HepG2 (cell line): ENCODE measurements around the gene CASP5. TPM values are rescaled to one million over a fixed set of nuclear protein-coding genes. Genes with fewer than 3 reads are reported as not detected.

Experiments used
- CAMTA2 ChIP-seq: sonication (generic); formaldehyde crosslinking; IDR thresholded peaks from 2 replicates; pipeline ENCODE4 v1.4.0; 2020; ENCODE audit warnings: mild to moderate bottlenecking, missing genetic modification reagents, borderline replicate concordance
- CHD2 ChIP-seq: IDR thresholded peaks from 2 replicates; pipeline ENCODE4 v1.6.1; 2011; ENCODE audit warnings: low read depth, low read length, improper control_type of control experiment
- DMAP1 ChIP-seq: IDR thresholded peaks from 2 replicates; pipeline ENCODE4 v1.6.1; 2016
- GTF3A ChIP-seq: sonication (generic); formaldehyde crosslinking; conservative IDR thresholded peaks from 2 replicates; pipeline ENCODE4 v1.4.0; 2020; ENCODE audit warnings: mild to moderate bottlenecking, missing genetic modification reagents
- HNF4A ChIP-seq: sonication (generic); formaldehyde crosslinking; IDR thresholded peaks from 2 replicates; pipeline ENCODE4 v1.4.0; 2020; ENCODE audit warnings: missing genetic modification reagents
- POGZ ChIP-seq: sonication (generic); formaldehyde crosslinking; IDR thresholded peaks from 2 replicates; pipeline ENCODE4 v1.4.0; 2020; ENCODE audit warnings: mild to moderate bottlenecking, missing genetic modification reagents
- SIN3B ChIP-seq: fragments of 150-350 bp; IDR thresholded peaks from 2 replicates; pipeline ENCODE4 v1.6.1; 2014; ENCODE audit warnings: low read length
- ZKSCAN8 ChIP-seq: IDR thresholded peaks from 2 replicates; pipeline ENCODE4 v1.6.1; 2016; ENCODE audit warnings: borderline replicate concordance, missing genetic modification reagents, missing compliant biosample characterization
- ZNF143 ChIP-seq: sonication (generic); formaldehyde crosslinking; IDR thresholded peaks from 2 replicates; pipeline ENCODE4 v1.4.0; 2020; ENCODE audit warnings: missing genetic modification reagents
- ZNF205 ChIP-seq: IDR thresholded peaks from 2 replicates; pipeline ENCODE4 v1.6.1; 2018; ENCODE audit warnings: missing biosample characterization, missing genetic modification reagents
- ZNF232 ChIP-seq: sonication (generic); formaldehyde crosslinking; IDR thresholded peaks from 2 replicates; pipeline ENCODE4 v1.4.0; 2020; ENCODE audit warnings: missing genetic modification reagents, borderline replicate concordance
- ZNF335 ChIP-seq: sonication (generic); formaldehyde crosslinking; IDR thresholded peaks from 2 replicates; pipeline ENCODE4 v1.4.0; 2020; ENCODE audit warnings: missing genetic modification reagents
- ZNF567 ChIP-seq: sonication (generic); formaldehyde crosslinking; IDR thresholded peaks from 2 replicates; pipeline ENCODE4 v1.8.1; 2023; ENCODE audit warnings: mild to moderate bottlenecking, missing genetic modification reagents, borderline replicate concordance
- polyA plus RNA-seq, 8 experiments: library from polyadenylated mRNA; depleted of rRNA in 3 of 8; stranded (reverse) in 7 of 8; unstranded in 1 of 8; fragments of >200 nt; fragmentation: Illumina TruSeq in 4 of 8; extraction: Trizol in 4 of 8; gene quantifications; 2 replicates each; pipeline versions ENCODE4 v1.2.1 to v1.2.3, GENCODE V29; 2011 to 2016; ENCODE audit warnings: low read depth in 4 of 8, missing spikeins in 1 of 8, mixed read lengths in 1 of 8; ENCODE audit not compliant: insufficient read depth in 1 of 8
- total RNA-seq, 5 experiments: library from RNA; depleted of rRNA; stranded (reverse); fragments of >200 nt; fragmentation: Illumina TruSeq; extraction: Trizol; gene quantifications; 2 replicates each; pipeline ENCODE4 v1.2.3, GENCODE V29; 2016; ENCODE audit warnings: low read depth in 1 of 5
- TF ChIP-seq, protein P1 (sequence below): sonication (generic); formaldehyde crosslinking; IDR thresholded peaks from 2 replicates; pipeline ENCODE4 v1.4.0; 2020; ENCODE audit warnings: missing genetic modification reagents
- TF ChIP-seq, protein P2 (sequence below): sonication (generic); formaldehyde crosslinking; IDR thresholded peaks from 2 replicates; pipeline ENCODE4 v1.8.0; 2022; ENCODE audit warnings: mild to moderate bottlenecking, missing genetic modification reagents, borderline replicate concordance
- TF ChIP-seq, protein P3 (sequence below): sonication (generic); formaldehyde crosslinking; IDR thresholded peaks from 2 replicates; pipeline ENCODE4 v1.5.0; 2020; ENCODE audit warnings: mild to moderate bottlenecking, missing genetic modification reagents
- TF ChIP-seq, protein P4 (sequence below): sonication (generic); formaldehyde crosslinking; IDR thresholded peaks from 2 replicates; pipeline ENCODE4 v1.4.0; 2020; ENCODE audit warnings: missing genetic modification reagents
- TF ChIP-seq, protein P5 (sequence below): sonication (generic); formaldehyde crosslinking; IDR thresholded peaks from 2 replicates; pipeline ENCODE4 v1.5.0; 2020; ENCODE audit warnings: missing genetic modification reagents
- TF ChIP-seq, protein P6 (sequence below): sonication (generic); formaldehyde crosslinking; IDR thresholded peaks from 2 replicates; pipeline ENCODE4 v1.4.0; 2020; ENCODE audit warnings: missing genetic modification reagents

The CASP5 gene
- total and polyA plus RNA-seq, 2 of the 13 experiments (the other 11 are each of a cell fraction or from before 2014, with no cell fraction given) = not detected

DNA sequence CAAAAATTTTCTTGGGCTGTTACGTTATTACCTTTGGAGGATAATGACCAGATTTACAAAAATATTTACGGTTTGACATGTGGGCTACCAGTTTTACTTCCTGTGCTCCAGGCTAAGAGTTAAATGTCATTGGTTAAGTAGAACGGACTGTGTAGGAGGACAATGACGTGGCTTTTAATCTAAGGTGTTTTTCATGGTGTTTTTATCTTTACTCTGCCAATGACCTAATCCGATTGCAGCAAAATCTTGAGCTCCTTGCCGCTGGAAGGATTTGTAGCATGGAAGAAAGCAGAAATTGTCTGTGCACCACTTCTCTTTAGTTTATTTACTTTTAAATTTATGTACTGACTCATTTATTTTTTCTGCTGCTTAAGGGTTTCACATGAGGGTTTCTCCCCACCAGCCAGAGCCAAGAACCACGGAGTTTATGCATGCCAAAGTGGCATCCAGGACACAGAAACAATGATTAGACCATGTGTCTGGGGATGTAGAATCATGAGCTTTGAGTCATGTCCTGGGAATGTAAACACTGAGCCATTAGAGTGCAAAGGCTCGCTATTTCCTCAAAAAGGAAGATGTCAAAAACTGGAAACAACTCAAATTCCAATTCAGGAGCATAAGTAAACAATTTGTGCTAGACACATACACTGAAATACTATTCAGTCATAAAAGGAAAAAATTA, 24.1 kb upstream of the CASP5 start (continued):
- TF ChIP-seq, protein P1, sequence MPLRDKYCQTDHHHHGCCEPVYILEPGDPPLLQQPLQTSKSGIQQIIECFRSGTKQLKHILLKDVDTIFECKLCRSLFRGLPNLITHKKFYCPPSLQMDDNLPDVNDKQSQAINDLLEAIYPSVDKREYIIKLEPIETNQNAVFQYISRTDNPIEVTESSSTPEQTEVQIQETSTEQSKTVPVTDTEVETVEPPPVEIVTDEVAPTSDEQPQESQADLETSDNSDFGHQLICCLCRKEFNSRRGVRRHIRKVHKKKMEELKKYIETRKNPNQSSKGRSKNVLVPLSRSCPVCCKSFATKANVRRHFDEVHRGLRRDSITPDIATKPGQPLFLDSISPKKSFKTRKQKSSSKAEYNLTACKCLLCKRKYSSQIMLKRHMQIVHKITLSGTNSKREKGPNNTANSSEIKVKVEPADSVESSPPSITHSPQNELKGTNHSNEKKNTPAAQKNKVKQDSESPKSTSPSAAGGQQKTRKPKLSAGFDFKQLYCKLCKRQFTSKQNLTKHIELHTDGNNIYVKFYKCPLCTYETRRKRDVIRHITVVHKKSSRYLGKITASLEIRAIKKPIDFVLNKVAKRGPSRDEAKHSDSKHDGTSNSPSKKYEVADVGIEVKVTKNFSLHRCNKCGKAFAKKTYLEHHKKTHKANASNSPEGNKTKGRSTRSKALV = peak; percentile 81
- TF ChIP-seq GTF3A (CRISPR knock-in tag) (no peak), POGZ (peak; percentile 96), ZNF335 (no peak), ZNF205 (CRISPR knock-in tag) (peak; percentile 88; the same call in 1 of the 2 replicates), SIN3B (0 out of 2 replicates have a peak, but pooled peaks have one; percentile 29), HNF4A (peak; percentile 95), CAMTA2 (CRISPR knock-in tag) (no peak), ZNF567 (CRISPR knock-in tag) (no peak), DMAP1 (CRISPR knock-in tag) (peak; percentile 79), ZNF232 (CRISPR knock-in tag) (peak; percentile 58; the same call in 1 of the 2 replicates), ZKSCAN8 (CRISPR knock-in tag) (peak; percentile 57; the same call in 1 of the 2 replicates), CHD2 (no peak), ZNF143 (0 out of 2 replicates have a peak, but pooled peaks have one; percentile 25)
- TF ChIP-seq, protein P2, sequence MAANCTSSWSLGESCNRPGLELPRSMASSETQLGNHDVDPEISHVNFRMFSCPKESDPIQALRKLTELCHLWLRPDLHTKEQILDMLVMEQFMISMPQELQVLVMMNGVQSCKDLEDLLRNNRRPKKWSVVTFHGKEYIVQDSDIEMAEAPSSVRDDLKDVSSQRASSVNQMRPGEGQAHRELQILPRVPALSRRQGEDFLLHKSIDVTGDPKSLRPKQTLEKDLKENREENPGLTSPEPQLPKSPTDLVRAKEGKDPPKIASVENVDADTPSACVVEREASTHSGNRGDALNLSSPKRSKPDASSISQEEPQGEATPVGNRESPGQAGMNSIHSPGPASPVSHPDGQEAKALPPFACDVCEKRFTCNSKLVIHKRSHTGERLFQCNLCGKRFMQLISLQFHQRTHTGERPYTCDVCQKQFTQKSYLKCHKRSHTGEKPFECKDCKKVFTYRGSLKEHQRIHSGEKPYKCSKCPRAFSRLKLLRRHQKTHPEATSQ (CRISPR knock-in tag) = no peak; the same call in 1 of the 2 replicates
- TF ChIP-seq, protein P3, sequence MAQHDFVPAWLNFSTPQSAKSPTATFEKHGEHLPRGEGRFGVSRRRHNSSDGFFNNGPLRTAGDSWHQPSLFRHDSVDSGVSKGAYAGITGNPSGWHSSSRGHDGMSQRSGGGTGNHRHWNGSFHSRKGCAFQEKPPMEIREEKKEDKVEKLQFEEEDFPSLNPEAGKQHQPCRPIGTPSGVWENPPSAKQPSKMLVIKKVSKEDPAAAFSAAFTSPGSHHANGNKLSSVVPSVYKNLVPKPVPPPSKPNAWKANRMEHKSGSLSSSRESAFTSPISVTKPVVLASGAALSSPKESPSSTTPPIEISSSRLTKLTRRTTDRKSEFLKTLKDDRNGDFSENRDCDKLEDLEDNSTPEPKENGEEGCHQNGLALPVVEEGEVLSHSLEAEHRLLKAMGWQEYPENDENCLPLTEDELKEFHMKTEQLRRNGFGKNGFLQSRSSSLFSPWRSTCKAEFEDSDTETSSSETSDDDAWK (CRISPR knock-in tag) = no peak
- TF ChIP-seq, protein P4, sequence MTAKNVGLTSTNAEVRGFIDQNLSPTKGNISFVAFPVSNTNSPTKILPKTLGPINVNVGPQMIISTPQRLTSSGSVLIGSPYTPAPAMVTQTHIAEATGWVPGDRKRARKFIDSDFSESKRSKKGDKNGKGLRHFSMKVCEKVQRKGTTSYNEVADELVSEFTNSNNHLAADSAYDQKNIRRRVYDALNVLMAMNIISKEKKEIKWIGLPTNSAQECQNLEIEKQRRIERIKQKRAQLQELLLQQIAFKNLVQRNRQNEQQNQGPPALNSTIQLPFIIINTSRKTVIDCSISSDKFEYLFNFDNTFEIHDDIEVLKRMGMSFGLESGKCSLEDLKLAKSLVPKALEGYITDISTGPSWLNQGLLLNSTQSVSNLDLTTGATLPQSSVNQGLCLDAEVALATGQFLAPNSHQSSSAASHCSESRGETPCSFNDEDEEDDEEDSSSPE = no peak
- TF ChIP-seq, protein P5, sequence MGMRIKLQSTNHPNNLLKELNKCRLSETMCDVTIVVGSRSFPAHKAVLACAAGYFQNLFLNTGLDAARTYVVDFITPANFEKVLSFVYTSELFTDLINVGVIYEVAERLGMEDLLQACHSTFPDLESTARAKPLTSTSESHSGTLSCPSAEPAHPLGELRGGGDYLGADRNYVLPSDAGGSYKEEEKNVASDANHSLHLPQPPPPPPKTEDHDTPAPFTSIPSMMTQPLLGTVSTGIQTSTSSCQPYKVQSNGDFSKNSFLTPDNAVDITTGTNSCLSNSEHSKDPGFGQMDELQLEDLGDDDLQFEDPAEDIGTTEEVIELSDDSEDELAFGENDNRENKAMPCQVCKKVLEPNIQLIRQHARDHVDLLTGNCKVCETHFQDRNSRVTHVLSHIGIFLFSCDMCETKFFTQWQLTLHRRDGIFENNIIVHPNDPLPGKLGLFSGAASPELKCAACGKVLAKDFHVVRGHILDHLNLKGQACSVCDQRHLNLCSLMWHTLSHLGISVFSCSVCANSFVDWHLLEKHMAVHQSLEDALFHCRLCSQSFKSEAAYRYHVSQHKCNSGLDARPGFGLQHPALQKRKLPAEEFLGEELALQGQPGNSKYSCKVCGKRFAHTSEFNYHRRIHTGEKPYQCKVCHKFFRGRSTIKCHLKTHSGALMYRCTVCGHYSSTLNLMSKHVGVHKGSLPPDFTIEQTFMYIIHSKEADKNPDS (CRISPR knock-in tag) = no peak
- TF ChIP-seq, protein P6, sequence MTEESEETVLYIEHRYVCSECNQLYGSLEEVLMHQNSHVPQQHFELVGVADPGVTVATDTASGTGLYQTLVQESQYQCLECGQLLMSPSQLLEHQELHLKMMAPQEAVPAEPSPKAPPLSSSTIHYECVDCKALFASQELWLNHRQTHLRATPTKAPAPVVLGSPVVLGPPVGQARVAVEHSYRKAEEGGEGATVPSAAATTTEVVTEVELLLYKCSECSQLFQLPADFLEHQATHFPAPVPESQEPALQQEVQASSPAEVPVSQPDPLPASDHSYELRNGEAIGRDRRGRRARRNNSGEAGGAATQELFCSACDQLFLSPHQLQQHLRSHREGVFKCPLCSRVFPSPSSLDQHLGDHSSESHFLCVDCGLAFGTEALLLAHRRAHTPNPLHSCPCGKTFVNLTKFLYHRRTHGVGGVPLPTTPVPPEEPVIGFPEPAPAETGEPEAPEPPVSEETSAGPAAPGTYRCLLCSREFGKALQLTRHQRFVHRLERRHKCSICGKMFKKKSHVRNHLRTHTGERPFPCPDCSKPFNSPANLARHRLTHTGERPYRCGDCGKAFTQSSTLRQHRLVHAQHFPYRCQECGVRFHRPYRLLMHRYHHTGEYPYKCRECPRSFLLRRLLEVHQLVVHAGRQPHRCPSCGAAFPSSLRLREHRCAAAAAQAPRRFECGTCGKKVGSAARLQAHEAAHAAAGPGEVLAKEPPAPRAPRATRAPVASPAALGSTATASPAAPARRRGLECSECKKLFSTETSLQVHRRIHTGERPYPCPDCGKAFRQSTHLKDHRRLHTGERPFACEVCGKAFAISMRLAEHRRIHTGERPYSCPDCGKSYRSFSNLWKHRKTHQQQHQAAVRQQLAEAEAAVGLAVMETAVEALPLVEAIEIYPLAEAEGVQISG (CRISPR knock-in tag) = peak; percentile 67
